CD14-positive monocyte (primary cell): ENCODE results near the gene CMPK1. TPM values are rescaled to one million over a fixed set of nuclear protein-coding genes. Genes with fewer than 3 reads are reported as not detected.
A peak's percentile ranks its signal among the peaks of the same experiment; 100 is the strongest.
"Not testable (repeated sequence)": the region's sequence is repeated elsewhere in the genome, so short reads cannot be mapped to it uniquely, and the experiment has no call there.

Source experiments
- DNase-seq, 3 donors: peaks; one replicate each; pipeline ENCODE4 v3.0.0-alpha.2; 2011 to 2022
- H2AFZ ChIP-seq: 2 replicates; pipeline ENCODE4 v1.6.0; 2012; ENCODE audit warnings: mild to moderate bottlenecking, low read depth, low read length, inconsistent platforms; ENCODE audit not compliant: insufficient read depth, poor library complexity, severe bottlenecking
- H3K27ac ChIP-seq, 2 donors: 1 replicate in 1 of 2; 2 replicates in 1 of 2; pipeline ENCODE4 v1.5.1; 2012 to 2013; ENCODE audit warnings: low read length in 2 of 2, control low read depth in 1 of 2, inconsistent platforms in 1 of 2, low read depth in 1 of 2, mild to moderate bottlenecking in 1 of 2
- H3K27me3 ChIP-seq, 2 donors: one replicate each; pipeline versions ENCODE4 v1.6.0 to v1.6.1; 2011 to 2013; ENCODE audit warnings: low read length in 2 of 2; ENCODE audit not compliant: control insufficient read depth in 2 of 2, insufficient read depth in 2 of 2
- H3K36me3 ChIP-seq, 2 donors: replicated peaks in 1 of 2; 1 replicate in 1 of 2; 2 replicates in 1 of 2; pipeline versions ENCODE4 v1.5.1 to v1.6.1; 2012 to 2013; ENCODE audit warnings: low read length in 2 of 2, control low read depth in 1 of 2, inconsistent platforms in 1 of 2, mild to moderate bottlenecking in 1 of 2; ENCODE audit not compliant: insufficient read depth in 2 of 2, control insufficient read depth in 1 of 2
- H3K4me1 ChIP-seq, 2 donors: 1 replicate in 1 of 2; 2 replicates in 1 of 2; pipeline versions ENCODE4 v1.5.1 to v1.6.1; 2012 to 2013; ENCODE audit warnings: low read length in 2 of 2, control low read depth in 1 of 2, inconsistent platforms in 1 of 2, mild to moderate bottlenecking in 1 of 2, moderate library complexity in 1 of 2; ENCODE audit not compliant: insufficient read depth in 2 of 2, control insufficient read depth in 1 of 2
- H3K4me2 ChIP-seq: replicated peaks from 2 replicates; pipeline ENCODE3; 2012; ENCODE audit warnings: low read length, moderate library complexity, mild to moderate bottlenecking; ENCODE audit not compliant: poor library complexity, severe bottlenecking; ENCODE audit errors: extremely low read depth
- H3K4me3 ChIP-seq, 3 experiments: fragments of 200-600 bp in 1 of 3; sonication (generic) in 1 of 3; replicated peaks in 1 of 3; 1 replicate in 2 of 3; 2 replicates in 1 of 3; pipeline ENCODE4 v1.5.1; 2011 to 2013; ENCODE audit warnings: low read length in 3 of 3, mild to moderate bottlenecking in 3 of 3, control low read depth in 2 of 3, low read depth in 2 of 3, inconsistent platforms in 1 of 3, moderate library complexity in 1 of 3
- H3K79me2 ChIP-seq: 2 replicates; pipeline ENCODE4 v1.6.0; 2012; ENCODE audit warnings: mild to moderate bottlenecking, control low read depth, inconsistent platforms, low read length, moderate library complexity; ENCODE audit not compliant: insufficient read depth
- H3K9ac ChIP-seq: 2 replicates; pipeline ENCODE4 v1.6.0; 2017; ENCODE audit warnings: low read length, mild to moderate bottlenecking; ENCODE audit not compliant: insufficient read depth, poor library complexity, severe bottlenecking
- H3K9me3 ChIP-seq, 2 donors: replicated peaks in 1 of 2; 1 replicate in 1 of 2; 2 replicates in 1 of 2; pipeline versions ENCODE4 v1.5.1 to v1.6.1; 2012 to 2013; ENCODE audit warnings: low read length in 2 of 2, control low read depth in 1 of 2; ENCODE audit not compliant: control insufficient read depth in 1 of 2, insufficient read depth in 1 of 2
- H4K20me1 ChIP-seq: 2 replicates; pipeline ENCODE4 v1.6.0; 2012; ENCODE audit warnings: mild to moderate bottlenecking, low read length, control low read depth, moderate library complexity; ENCODE audit not compliant: insufficient read depth
- H3K27ac Mint-ChIP-seq, 7 donors: one replicate each; pipeline ENCODE4 v1.8.0; 2020; ENCODE audit warnings: mild to moderate bottlenecking in 7 of 7, mixed read lengths in 7 of 7, moderate library complexity in 6 of 7, inconsistent platforms in 2 of 7
- H3K27me3 Mint-ChIP-seq, 3 donors: one replicate each; pipeline ENCODE4 v1.8.0; 2021 to 2022; ENCODE audit warnings: low read depth in 3 of 3, mild to moderate bottlenecking in 3 of 3, mixed read lengths in 3 of 3, moderate library complexity in 3 of 3, inconsistent platforms in 1 of 3
- H3K36me3 Mint-ChIP-seq, 2 donors: one replicate each; pipeline ENCODE4 v1.8.0; 2020; ENCODE audit warnings: mixed read lengths in 2 of 2, inconsistent platforms in 1 of 2, mild to moderate bottlenecking in 1 of 2
- H3K4me1 Mint-ChIP-seq: one replicate; pipeline ENCODE4 v1.8.0; 2020; ENCODE audit warnings: mild to moderate bottlenecking, mixed read lengths
- H3K4me3 Mint-ChIP-seq, 2 donors: one replicate each; pipeline ENCODE4 v1.8.0; 2020; ENCODE audit warnings: mild to moderate bottlenecking in 2 of 2, mixed read lengths in 2 of 2, moderate library complexity in 1 of 2
- H3K9me3 Mint-ChIP-seq, 7 donors: one replicate each; pipeline ENCODE4 v1.8.0; 2020 to 2022; ENCODE audit warnings: mixed read lengths in 7 of 7, mild to moderate bottlenecking in 6 of 7, moderate library complexity in 6 of 7, inconsistent platforms in 2 of 7
- CTCF ChIP-seq: fragments of 200-600 bp; IDR thresholded peaks from one replicate; pipeline ENCODE4 v1.8.0; 2022; ENCODE audit warnings: antibody characterized with exemption, mild to moderate bottlenecking
- WGBS: methylation state at CpG from one replicate; pipeline ENCODE4 v1.1.5; 2013; ENCODE audit warnings: missing lambda C conversion rate; ENCODE audit not compliant: insufficient coverage; 5-methylcytosine and 5-hydroxymethylcytosine counted together
- intact Hi-C, 2 donors: fragments of 100-400 bp; cut with micrococcal nuclease; formaldehyde crosslinking; loops; one replicate each; pipeline versions ENCODE4 v1.15.0 to v1.15.1; 2023
- polyA plus RNA-seq, 3 donors: library from polyadenylated mRNA; depleted of rRNA in 1 of 3; unstranded in 2 of 3; stranded (reverse) in 1 of 3; fragments of 300-500 nt in 2 of 3; fragments of >200 nt in 1 of 3; fragmentation: Illumina TruSeq in 2 of 3; gene quantifications; 1 replicate in 2 of 3; 2 replicates in 1 of 3; pipeline ENCODE4 v1.2.3, GENCODE V29; 2012 to 2021

CMPK1 gene
- polyA plus RNA-seq, 3 donors: 17.4 to 67.6 (median 65.2) TPM

GRCh38 chr1:47313915-47314664 lies 19.5 kb upstream of the CMPK1 start, which contains the start of gene STIL:
TSS of gene STIL (minus strand) at chr1:47314147. CDS start at chr1:47310319, 3,828 bp downstream.
- no peaks in the 10 kb centered on the region for H4K20me1 ChIP-seq
- Mint-ChIP-seq H3K4me3 (peak within 1 kb of the TSS; percentile 96 to 98), H3K9me3 (peaks cover 0 to 2% (median 0%) of the 10 kb centered on the region in 7 donors), H3K36me3 (peaks cover 5 to 10% of the 10 kb centered on the region in 2 donors), H3K27ac (peak within 1 kb of the TSS; percentile 95 to 98 (median 98)), H3K4me1 (peaks cover 11% of the 10 kb centered on the region), H3K27me3 (no peaks in the 10 kb centered on the region)
- H3K9ac ChIP-seq: peak within 1 kb of the TSS; percentile 71
- no peaks in the 10 kb centered on the region for H3K9me3 ChIP-seq
- H3K4me1 ChIP-seq: peaks cover 11 to 12% of the 10 kb centered on the region in 2 donors
- TF ChIP-seq CTCF: no peak
- peaks cover 9 to 10% of the 10 kb centered on the region in 2 donors for H3K36me3 ChIP-seq
- H3K4me2 ChIP-seq: peak within 1 kb of the TSS; percentile 100
- under 1% methylated on average over 42 of the region's 54 CpGs for WGBS
- DNase-seq: peak; percentile 97 to 99 (median 99)
- no peaks in the 10 kb centered on the region for H3K27me3 ChIP-seq
- H3K79me2 ChIP-seq: peaks cover 49% of the 10 kb centered on the region
- peak within 1 kb of the TSS; percentile 100 for H2AFZ ChIP-seq
- intact Hi-C loops: loop anchor here in 1 of 2 donors (2.0 kb wide), 1 partner anchor 19 kb away; the partner anchor contains the start of gene CMPK1
- peak within 1 kb of the TSS; percentile 68 to 86 for H3K27ac ChIP-seq
- peak within 1 kb of the TSS; percentile 65 to 100 (median 90) for H3K4me3 ChIP-seq

- Mint-ChIP-seq H3K27me3 (peaks cover 0 to 2% (median 0%) of the 10 kb centered on the region in 3 donors), H3K4me3 (no peak overlapping the region), H3K9me3 (peaks cover 0 to 7% (median 0%) of the 10 kb centered on the region in 7 donors), H3K36me3 (no peaks in the 10 kb centered on the region), H3K4me1 (peaks cover 8% of the 10 kb centered on the region), H3K27ac (no peak overlapping the region)
- no peaks in the 10 kb centered on the region for H4K20me1 ChIP-seq
- no peak overlapping the region for H3K9ac ChIP-seq
- no peaks in the 10 kb centered on the region for H3K9me3 ChIP-seq
- WGBS: 86% methylated on average over 1 of the region's 1 CpG
- H3K36me3 ChIP-seq: no peaks in the 10 kb centered on the region
- H3K4me3 ChIP-seq: no peak overlapping the region
- no peak overlapping the region for H3K4me2 ChIP-seq
- intact Hi-C loops: no loop called here
- no peak overlapping the region for H3K27ac ChIP-seq
- peaks cover 12% of the 10 kb centered on the region for H3K79me2 ChIP-seq
- peak overlapping the region; percentile 46 for H2AFZ ChIP-seq
- no peak for TF ChIP-seq CTCF
- H3K4me1 ChIP-seq: peaks cover 10 to 11% of the 10 kb centered on the region in 2 donors
- DNase-seq: no peak
- H3K27me3 ChIP-seq: no peaks in the 10 kb centered on the region
Measured at GRCh38 chr1:47317841-47318240, 15.7 kb upstream of the CMPK1 start.

- not testable (repeated sequence) for H3K4me1 ChIP-seq
Measured at GRCh38 chr1:47319968-47320367, 13.6 kb upstream of the CMPK1 start.

More at GRCh38 chr1:47319968-47320367, 13.6 kb upstream of the CMPK1 start:
- H3K27ac Mint-ChIP-seq: peak overlapping the region in 1 of 7 donors; percentile 41
- H3K4me3 Mint-ChIP-seq, H2AFZ ChIP-seq, H4K20me1 ChIP-seq, H3K9ac ChIP-seq, DNase-seq, intact Hi-C loops, H3K4me2 ChIP-seq, H3K9me3 ChIP-seq, H3K36me3 ChIP-seq, H3K27me3 ChIP-seq, H3K4me1 Mint-ChIP-seq, H3K27me3 Mint-ChIP-seq, H3K27ac ChIP-seq, H3K79me2 ChIP-seq, H3K4me3 ChIP-seq, H3K36me3 Mint-ChIP-seq, H3K9me3 Mint-ChIP-seq: not testable (repeated sequence)
- WGBS: 94% methylated on average over 3 of the region's 14 CpGs
